C1 segment of cervical spinal cord (tissue), 14 donors: Measurements from ENCODE around the gene PKNOX2.
A peak's percentile ranks its signal among the peaks of the same experiment; 100 is the strongest.

Experiments
- DNase-seq, 14 donors: peaks; one replicate each; lab custom pipeline; 2025; lab: John Stamatoyannopoulos, UW

Gene PKNOX2

DNA sequence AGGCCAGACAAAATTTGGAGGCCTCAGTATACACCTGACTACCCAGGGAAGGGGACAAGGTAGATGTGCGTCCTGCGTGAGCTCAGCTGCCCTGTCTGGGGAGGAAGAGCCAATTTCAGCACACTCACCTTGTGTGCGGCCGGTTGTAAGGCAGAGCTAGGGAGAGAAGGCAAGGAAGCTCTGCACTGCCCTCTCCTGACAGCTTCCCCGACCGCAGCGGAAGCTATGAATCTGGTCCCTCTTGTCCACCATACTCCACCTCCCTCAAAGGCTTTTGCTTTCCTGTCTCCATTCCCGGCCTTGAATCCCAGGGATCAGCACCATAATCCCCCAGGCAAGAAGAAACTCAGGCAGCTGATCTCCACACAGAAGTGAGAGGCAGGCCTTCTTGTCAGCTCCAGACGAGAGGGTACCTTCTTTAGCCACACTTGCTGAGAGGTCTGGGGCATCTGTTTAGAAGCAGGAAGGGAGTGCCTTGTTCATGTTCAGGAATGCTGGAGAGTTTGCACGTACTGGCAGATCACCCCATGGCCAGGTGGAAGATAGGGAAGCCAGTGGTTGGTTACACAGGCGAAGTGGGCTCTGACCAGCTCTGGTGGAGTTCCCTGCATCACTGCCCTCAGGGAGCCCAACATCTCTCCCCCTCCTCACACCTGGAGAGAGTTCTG is 269.0 kb downstream of the PKNOX2 start:
- peak in 11 of 14 donors; percentile 18 to 58 (median 41) for DNase-seq

DNA sequence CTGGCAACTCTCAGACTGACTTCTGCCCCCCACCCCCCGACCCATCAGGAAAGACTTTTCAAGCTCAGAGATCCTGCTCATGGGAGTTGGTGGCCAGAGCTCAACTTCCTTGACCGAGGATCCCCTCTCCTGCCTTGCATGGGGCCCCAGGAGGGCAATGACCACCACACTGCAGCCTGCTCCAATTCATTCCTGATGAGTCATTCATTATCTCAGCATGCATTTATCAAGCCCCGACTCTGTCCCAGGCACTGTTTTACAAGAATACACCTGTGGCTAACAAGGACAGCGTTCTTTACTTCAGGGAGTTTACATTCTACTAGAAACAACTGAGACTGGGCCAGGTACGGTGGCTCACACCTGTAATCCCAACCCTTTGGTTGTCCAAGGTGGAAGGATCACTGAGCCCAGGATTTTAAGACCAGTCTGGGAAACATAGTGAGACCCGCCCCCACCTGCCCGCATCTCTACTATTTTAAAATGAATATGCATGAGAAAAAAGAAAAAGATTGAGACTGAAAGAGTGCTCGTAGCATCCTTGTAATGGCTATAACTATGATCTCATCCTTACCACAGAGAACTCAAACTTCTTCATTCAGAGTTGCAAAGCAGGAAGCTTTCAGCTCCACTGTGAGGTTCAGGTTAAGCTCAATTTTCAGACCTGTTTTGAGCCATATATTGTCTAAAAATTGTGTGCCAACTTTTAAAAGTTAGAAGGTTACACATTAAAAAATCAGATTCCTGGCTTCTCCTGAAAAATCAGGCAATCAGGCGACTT is 271.1 kb downstream of the PKNOX2 start:
- no peak for DNase-seq

DNA sequence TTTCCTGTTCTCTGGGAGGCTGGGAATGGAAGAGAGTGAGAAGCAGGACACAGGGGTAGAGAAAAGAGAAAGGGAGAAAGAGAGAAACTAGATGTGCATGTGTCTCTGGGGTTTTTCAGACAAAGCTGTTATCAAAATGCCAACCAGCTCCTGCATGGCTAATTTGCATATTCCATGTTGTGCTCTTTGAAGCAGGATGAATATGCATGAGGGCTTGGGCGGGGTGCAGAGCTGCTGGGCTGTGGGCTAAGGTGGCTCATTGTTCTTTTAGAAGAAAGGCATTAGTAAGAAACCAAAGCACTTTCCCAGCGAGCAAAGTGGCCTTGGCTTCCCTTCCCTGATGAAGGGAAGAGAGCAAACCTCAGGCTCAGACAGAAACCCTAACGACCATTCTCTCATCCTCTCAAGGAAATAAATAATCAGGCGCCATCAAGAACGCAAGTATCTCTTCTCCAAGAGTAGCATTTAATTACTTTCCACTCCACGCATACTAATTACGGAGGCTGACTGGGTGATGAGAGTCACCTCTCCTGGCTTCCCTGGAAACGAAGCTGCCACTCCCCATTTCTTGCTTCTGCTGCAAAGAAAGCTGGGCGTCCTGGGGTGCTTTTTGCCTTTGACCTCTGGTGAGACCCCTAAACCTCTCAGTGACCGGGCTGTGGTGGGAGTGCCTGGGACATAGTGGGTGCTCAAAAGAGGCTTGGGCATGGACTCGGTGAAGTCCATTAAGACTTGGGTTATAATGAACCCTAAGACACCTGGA is 277.3 kb downstream of the PKNOX2 start:
- peak in 7 of 14 donors; percentile 9 to 46 (median 32) for DNase-seq

DNA sequence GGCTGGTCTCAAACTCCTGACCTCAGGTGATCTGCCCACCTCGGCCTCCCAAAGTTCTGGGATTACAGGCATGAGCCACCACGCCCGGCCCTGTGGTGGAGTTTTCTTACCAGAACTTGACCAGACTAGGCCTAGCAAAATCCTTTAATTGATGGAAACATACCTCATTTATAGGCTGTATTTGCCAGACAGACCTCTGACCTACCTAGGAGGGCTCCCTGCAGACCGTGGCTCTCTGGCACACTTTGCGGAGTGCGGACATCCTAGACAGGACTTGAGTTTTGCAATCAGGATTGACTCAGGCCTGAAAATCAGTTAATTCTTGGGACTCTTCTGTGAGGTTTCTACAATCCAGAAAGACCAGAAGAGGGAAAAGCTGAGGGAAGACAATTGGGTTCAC is 278.4 kb downstream of the PKNOX2 start:
- DNase-seq = no peak

DNA sequence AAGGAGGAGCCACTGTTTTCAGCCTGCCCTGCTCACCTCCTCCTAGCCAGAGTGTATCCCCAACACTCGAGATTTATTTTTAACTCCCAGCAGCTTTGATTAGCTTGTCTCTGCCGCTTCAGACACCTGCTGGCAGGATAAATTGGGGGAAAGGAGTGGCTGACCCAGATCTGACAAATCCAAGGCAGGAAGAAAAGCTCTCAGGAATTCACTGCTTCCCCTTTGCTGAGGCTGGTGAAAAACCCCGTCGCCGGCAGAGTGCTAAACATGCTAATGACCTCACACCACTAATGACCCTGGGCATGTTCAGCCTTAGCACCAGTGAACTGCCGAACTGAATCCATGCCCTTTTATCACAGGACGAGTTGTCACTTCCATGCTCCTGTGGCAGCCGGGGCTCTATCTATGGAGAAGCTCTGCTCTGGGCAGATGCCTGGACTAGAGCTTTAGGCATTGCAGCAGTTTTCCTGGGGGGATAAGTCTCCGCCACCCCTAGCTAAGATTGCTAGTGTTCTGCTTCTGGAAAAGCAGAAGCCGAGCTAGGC is 279.3 kb downstream of the PKNOX2 start:
- DNase-seq = peak in 1 of 14 donors; percentile 38

DNA sequence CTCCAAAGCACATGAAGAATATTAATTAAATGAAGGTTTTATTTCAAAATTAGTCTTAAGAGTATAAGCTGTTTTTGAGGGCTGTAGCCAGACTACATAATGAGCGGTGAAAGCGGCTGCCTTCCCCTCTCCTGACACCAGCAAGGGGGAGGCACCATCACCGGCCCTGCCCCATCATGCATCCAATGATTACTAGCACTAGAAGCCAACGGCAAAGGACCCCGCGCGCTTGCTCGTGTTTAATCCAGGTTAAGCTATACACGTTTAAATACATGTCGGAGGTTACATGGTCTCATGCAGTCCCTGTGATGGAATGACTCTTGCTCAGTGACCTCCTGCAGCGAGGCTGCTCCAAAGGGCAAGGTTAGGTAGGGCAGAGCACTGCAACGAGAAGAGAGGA is 281.2 kb downstream of the PKNOX2 start:
- DNase-seq = no peak

DNA sequence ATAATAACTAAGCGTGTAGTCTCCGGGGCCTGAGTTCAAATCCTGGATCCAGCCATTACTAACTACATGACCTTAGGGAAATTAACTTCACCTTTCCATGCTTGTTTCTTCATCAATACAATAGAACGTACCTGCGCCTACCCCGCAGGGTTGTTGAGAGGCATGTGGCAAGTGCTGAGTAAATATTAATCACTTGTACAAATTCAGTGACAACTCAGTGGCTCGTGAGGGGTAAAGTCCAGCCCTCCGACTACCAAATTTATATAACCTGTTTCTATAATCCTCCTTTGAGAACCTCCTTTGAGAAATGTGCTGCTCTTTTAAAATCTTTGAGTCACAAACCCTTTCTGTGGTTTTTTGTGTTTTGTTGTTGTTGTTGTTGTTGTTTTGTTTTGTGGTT is 281.7 kb downstream of the PKNOX2 start:
- DNase-seq = no peak

DNA sequence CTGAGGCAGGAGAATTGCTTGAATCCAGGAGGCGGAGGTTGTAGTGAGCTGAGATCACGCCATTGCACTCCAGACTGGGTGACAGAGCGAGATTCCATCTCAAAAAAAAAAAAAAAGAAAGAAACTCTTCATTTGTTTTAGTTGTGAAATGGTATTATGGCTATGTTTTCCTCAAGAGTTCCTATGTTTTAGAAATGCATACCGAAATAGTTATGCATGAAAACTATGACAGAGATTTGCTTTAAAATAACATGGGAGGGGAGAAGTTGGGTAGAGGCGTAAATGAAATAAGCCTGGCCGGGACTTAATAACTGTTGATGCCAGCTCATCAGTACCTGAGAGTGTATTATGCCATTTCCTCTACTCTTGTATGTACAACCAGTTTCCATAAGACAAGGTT is 283.2 kb downstream of the PKNOX2 start:
- no peak for DNase-seq

DNA sequence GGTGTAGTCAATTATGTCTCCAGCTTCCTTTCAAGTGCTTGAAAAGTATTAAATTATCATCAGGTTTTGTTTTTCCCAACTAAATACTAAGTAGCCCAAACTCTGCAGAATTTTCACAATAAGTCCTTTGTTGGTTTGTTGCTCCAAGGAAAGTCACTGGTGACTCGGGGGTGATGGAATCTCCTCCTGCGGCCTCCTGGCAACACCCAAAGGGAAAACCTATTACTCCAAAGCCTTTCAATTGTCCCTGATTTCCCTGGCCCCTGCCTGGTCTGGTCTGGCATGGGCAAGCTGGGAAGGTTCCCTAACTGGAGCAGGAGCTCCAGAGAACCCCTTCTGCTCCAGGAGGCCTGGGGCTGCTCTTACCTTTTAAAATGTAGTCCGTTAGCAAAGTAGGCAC is 283.6 kb downstream of the PKNOX2 start:
- DNase-seq = peak in 4 of 14 donors; percentile 21 to 55 (median 40)

DNA sequence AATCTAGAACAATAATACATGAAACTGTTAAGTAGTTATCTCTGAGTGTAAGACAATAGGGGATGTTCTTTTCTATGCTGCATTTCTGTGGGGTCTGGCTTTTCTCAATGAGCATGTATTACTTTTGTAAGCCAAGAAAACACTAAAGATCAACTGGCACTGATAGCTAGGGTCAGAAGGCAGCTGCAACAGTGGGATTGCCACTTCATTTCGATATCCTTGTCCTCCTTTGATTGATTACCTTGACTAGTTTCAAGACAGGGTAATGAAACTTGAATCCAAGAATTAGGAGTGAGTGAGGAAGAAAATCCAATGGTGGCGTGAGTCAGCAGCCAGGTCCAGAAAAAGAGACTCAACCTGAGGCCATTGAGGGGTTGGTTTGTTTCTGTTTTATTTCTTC is 285.0 kb downstream of the PKNOX2 start:
- no peak for DNase-seq

DNA sequence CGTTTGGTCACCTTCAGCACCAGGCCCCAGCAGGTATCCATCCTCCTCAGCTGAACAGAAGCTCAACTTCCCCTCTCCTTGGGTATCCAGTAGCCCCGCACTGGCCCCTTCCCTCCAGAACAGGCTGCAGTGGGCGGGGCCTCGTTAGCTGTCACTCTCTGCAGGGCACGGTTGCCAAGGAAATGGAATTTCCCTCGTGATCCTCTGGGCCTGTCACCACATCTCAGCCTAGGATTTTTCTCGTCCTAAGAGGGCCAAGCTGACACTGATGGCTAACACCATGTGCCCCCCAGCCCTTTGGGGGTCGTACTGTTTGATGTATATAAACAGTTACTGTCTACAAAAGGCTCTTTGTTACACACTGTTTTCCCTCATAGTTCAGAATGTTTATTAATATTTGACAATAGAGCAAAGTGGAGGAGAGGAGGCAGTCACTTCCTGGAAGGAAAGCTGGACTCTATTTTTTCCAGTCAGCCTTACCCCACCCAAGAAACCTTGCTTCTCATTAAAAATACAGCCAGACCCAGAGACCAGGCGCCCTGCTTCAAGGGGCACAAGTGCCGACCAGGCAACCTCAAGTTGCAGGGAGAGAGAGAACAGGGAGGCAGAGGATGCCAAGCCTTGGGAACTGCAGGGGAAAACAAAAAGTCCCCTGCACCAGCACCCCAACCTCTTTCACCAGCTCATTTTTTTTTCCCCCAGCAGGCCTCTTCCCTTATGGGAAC is 287.0 kb downstream of the PKNOX2 start:
- peak; percentile 11 to 87 (median 79) for DNase-seq

DNA sequence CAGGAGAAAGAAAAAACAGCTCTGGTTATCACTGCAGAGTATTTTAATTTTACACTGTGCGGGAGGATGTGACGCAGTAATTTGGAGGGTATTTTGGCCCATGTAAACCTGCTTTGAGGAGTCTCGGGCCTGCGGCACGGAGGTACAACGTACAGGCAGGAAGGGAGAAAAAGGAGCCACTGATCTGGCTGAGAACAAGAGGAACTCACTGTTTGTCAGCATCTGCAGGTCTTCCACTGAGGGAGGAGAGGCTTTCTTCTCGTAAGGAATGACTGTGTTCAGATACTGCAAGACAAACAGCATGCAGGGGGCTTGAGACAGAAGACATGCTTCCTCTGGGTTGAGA is 287.5 kb downstream of the PKNOX2 start:
- no peak for DNase-seq

DNA sequence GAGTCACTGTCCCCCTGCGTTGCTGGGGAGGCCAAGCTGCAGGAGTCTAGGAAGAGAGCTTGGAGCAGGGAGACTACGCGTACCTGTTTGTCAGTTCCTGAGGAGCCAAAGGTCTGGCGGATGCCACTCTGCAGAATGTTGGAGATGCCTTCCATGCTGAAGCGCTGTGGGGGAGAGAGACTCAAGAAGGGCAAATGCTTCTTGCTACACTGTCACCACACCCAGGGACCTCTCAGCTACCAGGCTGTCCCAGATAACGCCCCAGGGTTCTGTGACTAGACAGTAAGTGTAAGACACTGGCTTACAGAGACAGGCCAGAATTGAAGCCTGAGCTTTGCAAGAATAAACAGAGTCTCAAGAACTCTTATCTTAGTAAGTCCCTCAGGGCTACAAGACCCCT is 289.5 kb downstream of the PKNOX2 start:
- DNase-seq = no peak

DNA sequence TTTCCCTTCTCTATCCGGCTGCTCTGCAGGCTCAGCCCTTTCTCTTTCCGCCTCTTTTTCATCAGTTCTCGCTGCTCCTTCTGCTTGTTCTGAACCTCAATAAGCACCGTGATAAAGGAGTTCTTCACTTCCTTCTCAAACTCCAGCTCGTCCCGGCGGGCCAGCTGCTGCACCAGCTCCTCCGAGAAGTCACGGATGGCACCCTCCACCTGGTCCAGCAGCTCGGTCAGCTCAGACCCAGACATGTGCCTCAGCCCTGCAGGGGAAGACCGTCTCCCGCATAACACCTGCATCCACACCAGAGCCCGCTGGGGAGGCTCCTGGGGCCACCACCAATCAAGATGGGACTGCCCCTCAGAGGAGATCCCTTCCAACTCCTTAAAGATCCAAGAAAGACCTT is 291.3 kb downstream of the PKNOX2 start:
- DNase-seq = no peak

DNA sequence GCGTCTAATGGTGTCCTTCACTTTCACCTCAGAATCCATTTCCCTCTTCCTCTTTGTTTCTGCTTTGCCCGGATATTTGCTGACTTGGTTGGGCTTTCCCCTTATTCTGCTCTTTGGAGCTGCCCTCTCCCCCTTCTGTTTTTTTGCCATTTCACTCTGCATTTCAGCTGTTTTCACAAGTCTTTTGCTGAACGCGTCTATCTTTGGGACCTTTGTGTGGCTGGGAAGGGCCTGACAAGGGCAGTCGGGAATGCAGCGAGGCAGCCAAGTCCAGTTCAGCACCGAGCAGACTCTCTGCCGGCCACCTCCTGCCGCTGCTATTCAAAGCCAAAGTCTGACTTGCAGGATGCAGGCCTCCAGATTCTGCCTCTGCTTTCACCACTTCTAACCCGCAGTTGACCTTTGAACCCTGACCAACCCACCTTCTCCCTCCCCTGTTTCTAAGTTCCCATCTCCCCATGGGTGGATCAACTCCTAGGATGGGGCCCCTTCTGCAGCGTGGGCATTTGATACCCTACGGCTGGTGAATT is 293.3 kb downstream of the PKNOX2 start:
- peak in 12 of 14 donors; percentile 39 to 86 (median 60) for DNase-seq

DNA sequence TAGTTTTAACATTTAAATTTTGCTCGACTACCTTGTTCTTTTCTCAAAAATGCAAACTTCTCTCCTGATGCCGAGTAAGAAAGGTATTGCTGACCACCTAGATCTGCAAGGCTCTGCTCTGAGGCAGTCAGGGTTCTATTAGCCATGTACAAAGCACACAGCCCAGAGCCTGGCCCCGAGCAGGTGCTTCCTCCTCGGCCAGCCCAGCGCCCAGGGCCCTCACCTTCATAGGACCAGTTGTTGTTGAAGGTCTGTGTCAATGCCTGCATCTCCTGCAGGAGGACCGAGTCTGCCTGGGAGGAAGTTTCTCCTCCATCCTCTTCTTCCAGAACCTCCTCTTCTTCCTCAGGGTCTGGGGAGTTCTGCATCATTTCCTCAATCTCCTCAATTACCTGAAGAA is 295.7 kb downstream of the PKNOX2 start:
- DNase-seq = no peak

DNA sequence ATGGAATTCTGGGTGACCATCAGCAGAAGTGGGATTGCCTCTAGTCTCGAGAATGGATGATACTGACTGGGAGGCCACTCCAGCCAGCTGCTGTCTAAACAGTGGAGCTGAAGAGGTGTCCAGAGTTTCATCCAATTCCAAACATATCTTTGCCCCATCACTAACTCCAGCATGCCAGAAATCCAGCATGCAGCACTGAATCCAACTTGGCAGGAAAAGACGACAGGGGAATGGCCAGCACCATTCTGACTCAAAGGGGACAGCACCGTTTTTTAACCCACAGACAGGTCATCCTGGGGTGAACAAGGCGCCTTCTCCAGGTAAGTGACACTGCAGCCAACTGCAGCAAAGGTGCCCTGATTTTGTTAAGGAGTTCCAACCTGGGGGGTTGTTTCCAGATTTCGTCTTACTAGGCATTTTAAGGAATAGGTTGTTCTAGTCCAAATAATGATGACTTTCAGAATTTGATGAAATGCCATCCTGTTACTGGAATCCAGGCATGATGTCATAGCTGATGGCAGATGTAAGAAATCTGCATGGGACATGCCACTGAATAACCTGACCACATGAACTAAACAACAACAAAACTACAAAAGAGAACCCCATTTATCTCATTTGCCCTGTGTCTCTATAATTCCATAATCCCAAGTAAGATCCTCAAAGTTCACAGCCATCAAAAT is 299.2 kb downstream of the PKNOX2 start:
- DNase-seq = peak in 1 of 14 donors; percentile 44

DNA sequence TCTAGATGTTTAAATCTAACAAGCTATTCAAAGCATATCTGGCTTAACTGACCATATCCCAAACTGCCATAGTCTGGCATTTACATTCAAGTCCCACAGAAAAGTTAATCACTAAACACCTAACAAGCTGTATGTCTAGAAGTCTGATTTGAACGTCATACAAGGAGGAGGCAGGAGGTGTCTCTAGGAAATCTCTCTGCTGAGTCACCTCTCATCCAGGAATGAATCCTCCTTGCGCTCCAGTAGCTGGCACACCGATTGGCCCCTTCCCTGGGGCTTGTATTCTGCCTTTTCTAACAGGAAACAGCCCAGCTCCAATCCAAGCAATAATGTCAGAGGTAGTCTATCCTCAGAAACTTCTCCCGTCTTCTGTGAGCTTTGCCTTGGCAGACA is 299.7 kb downstream of the PKNOX2 start:
- DNase-seq = peak in 2 of 14 donors; percentile 57 to 87

DNA sequence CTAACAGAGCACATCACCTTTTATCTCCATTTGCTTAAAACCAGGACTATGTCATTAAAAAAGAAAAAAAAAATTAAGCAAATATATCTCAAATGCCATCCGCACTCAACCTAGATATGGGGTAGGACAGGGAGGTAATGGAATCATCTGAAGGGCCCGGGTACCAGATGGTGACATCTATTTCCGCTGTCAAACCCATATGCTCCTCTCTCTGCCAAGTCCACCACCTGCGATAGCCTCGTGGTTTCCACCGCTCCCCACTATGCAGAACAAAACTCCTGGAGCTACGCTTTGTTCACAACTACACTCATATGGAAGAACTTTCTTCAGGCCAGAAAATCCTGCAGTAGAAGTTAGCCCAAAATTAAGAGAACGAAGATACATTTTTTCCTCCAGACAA is 300.1 kb downstream of the PKNOX2 start:
- DNase-seq = peak in 1 of 14 donors; percentile 87

DNA sequence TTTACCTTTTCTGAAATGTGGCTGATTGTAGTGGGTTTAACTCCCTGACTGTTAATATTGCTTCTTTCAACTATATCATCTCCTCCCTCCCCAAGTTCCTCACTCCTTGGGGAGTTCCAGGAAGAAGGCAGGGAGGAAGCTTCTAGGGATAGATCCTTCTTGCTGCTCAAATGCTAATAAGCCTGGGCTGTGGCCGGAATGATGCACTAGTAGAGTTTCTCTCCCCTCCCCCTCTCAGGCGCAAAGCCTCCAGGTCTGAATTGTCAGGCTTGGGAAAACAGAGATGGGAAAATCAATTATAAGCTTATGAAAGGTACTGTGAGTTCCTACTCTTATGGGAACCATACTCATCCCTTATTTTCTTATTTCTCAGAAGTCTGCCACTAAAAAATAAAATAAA is 300.7 kb downstream of the PKNOX2 start:
- peak in 3 of 14 donors; percentile 13 to 45 (median 30) for DNase-seq

DNA sequence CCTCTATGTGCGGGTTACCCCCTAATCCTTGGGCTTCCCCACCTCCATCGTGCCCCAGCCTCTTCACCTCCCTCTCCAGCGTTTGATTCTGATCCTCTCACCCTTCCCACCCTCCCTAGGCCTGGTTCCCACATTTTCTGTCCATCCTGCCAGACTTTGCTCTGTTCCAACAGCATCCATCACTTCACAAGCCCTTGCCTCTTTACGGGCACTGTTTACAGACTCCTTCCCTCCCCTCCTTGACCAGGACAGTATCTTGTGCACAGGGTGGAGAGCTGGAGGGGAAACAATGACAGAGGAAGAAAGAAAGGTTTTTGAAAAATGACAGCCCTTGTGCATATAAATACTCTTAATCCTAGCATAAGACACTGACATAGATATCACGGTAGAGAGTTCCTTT is 301.1 kb downstream of the PKNOX2 start:
- peak in 1 of 14 donors; percentile 45 for DNase-seq
